Lung (tissue), 12 donors: ENCODE measurements around the gene KCNT1. TPM values are rescaled to one million over a fixed set of nuclear protein-coding genes. Genes with fewer than 3 reads are reported as not detected.

ENCODE experiments used
- ATAC-seq: fragments of 200-7000 bp; cut with Tn5 transposase; one replicate; pipeline ENCODE4 v1.9.1; 2020; ENCODE audit warnings: moderate number of reproducible peaks; ENCODE audit not compliant: insufficient read depth, low FRiP score
- DNase-seq, 3 donors: peaks; one replicate each; pipeline ENCODE4 v3.0.0-alpha.2; 2013 to 2017
- H3K27ac ChIP-seq, 2 donors: one replicate each; pipeline ENCODE4 v1.5.1; 2013; ENCODE audit warnings: mild to moderate bottlenecking in 2 of 2, moderate library complexity in 2 of 2, control low read depth in 1 of 2, inconsistent platforms in 1 of 2, low read depth in 1 of 2, low read length in 1 of 2
- H3K27me3 ChIP-seq, 3 donors: one replicate each; pipeline ENCODE4 v1.5.1; 2013; ENCODE audit warnings: low read length in 2 of 3; ENCODE audit not compliant: control insufficient read depth in 3 of 3, insufficient read depth in 3 of 3
- H3K36me3 ChIP-seq, 4 donors: one replicate each; pipeline ENCODE4 v1.5.1; 2013; ENCODE audit warnings: low read length in 4 of 4, mild to moderate bottlenecking in 1 of 4, moderate library complexity in 1 of 4; ENCODE audit not compliant: control insufficient read depth in 4 of 4, insufficient read depth in 4 of 4
- H3K4me1 ChIP-seq, 5 donors: one replicate each; pipeline ENCODE4 v1.5.1; 2013; ENCODE audit warnings: low read length in 5 of 5, mild to moderate bottlenecking in 2 of 5, moderate library complexity in 1 of 5; ENCODE audit not compliant: control insufficient read depth in 5 of 5, insufficient read depth in 5 of 5
- H3K4me3 ChIP-seq: one replicate; pipeline ENCODE4 v1.5.1; 2013; ENCODE audit warnings: mild to moderate bottlenecking, control low read depth, moderate library complexity
- H3K9ac ChIP-seq, 2 donors: one replicate each; pipeline ENCODE4 v1.5.1; 2013; ENCODE audit warnings: low read length in 2 of 2, control low read depth in 1 of 2; ENCODE audit not compliant: insufficient read depth in 1 of 2
- H3K9me3 ChIP-seq, 4 donors: one replicate each; pipeline ENCODE4 v1.5.1; 2013; ENCODE audit warnings: low read length in 3 of 4, mild to moderate bottlenecking in 1 of 4, moderate library complexity in 1 of 4; ENCODE audit not compliant: control insufficient read depth in 4 of 4, insufficient read depth in 3 of 4
- WGBS, 2 donors: extraction: QIAGEN DNeasy Blood & Tissue Kit; methylation state at CpG; one replicate each; pipeline ENCODE4 v1.1.7; 2013; 5-methylcytosine and 5-hydroxymethylcytosine counted together
- polyA plus RNA-seq, 2 donors: library from polyadenylated mRNA; stranded (reverse); fragments of 200-250 nt; gene quantifications; one replicate each; pipeline ENCODE4 v1.2.1, GENCODE V29; 2013
- total RNA-seq, 2 donors: library from RNA; depleted of rRNA in 1 of 2; stranded (reverse); fragments of >200 nt in 1 of 2; gene quantifications; one replicate each; pipeline ENCODE4 v1.2.1, GENCODE V29; 2014 to 2021
- TF ChIP-seq, protein P1 (sequence below): IDR thresholded peaks from 2 replicates; pipeline ENCODE4 v1.5.1; 2012; ENCODE audit warnings: mild to moderate bottlenecking; ENCODE audit errors: control extremely low read depth, extremely low read depth
- donor health status: control.
- donor health status: control.
- donor health status: Bipolar disorder and iron deficiency.
- donor health status: healthy.
- donor health status: DM: yes; HTN: yes; CAD: no.

The KCNT1 gene
- total and polyA plus RNA-seq, 4 donors: 0.06 to 0.28 (median 0.11) TPM

GRCh38 chr9:135753391-135754105 is 51.6 kb downstream of the KCNT1 start:
- DNase-seq (no peak), ATAC-seq (no peak)
- Histone ChIP-seq H3K36me3 (no peaks in the 10 kb centered on the region), H3K9me3 (peaks cover 0 to 9% (median 0%) of the 10 kb centered on the region in 4 donors), H3K4me1 (no peaks in the 10 kb centered on the region), H3K4me3 (no peak overlapping the region), H3K9ac (no peak overlapping the region), H3K27me3 (no peaks in the 10 kb centered on the region), H3K27ac (no peak overlapping the region)
- TF ChIP-seq, protein P1, sequence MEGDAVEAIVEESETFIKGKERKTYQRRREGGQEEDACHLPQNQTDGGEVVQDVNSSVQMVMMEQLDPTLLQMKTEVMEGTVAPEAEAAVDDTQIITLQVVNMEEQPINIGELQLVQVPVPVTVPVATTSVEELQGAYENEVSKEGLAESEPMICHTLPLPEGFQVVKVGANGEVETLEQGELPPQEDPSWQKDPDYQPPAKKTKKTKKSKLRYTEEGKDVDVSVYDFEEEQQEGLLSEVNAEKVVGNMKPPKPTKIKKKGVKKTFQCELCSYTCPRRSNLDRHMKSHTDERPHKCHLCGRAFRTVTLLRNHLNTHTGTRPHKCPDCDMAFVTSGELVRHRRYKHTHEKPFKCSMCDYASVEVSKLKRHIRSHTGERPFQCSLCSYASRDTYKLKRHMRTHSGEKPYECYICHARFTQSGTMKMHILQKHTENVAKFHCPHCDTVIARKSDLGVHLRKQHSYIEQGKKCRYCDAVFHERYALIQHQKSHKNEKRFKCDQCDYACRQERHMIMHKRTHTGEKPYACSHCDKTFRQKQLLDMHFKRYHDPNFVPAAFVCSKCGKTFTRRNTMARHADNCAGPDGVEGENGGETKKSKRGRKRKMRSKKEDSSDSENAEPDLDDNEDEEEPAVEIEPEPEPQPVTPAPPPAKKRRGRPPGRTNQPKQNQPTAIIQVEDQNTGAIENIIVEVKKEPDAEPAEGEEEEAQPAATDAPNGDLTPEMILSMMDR: no peak
- WGBS, 2 donors: 77 to 78% methylated on average over 13 to 14 of the region's 14 CpGs

- TF ChIP-seq, protein P1: no peak
- DNase-seq (no peak), ATAC-seq (no peak)
- no peak overlapping the region for H3K27ac ChIP-seq
- no peaks in the 10 kb centered on the region for H3K27me3 ChIP-seq
- peaks cover 0 to 9% (median 0%) of the 10 kb centered on the region in 4 donors for H3K9me3 ChIP-seq
- 79 to 85% methylated on average over 10 of the region's 10 CpGs for WGBS, 2 donors
- no peak overlapping the region for H3K4me3 ChIP-seq
- no peaks in the 10 kb centered on the region for H3K36me3 ChIP-seq
- H3K9ac ChIP-seq: no peak overlapping the region
- H3K4me1 ChIP-seq: no peaks in the 10 kb centered on the region
Observed at GRCh38 chr9:135756576-135756975, 54.6 kb downstream of the KCNT1 start.

DNA sequence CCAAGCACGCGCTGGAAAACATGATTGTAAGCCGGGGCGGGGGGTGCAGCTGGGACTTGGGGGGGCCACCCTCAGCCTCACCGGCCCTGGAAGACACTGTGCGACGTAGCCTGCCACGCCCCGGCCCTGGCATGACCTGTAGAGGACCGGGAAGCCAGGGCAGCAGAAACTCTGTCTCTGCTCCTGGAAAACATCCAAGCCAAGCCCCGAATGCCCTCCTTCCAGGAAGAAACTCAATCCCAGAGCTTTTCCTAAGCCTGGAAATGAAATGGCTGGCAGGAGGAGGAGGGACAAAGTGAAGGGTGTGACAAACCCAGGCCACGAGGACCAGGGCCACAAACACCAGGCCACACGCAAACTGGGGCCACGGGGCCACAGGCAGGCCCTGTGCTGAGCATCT is 55.4 kb downstream of the KCNT1 start:
- Histone ChIP-seq H3K4me1 (no peaks in the 10 kb centered on the region), H3K4me3 (no peak overlapping the region), H3K36me3 (no peaks in the 10 kb centered on the region), H3K9me3 (peaks cover 0 to 9% (median 0%) of the 10 kb centered on the region in 4 donors), H3K9ac (no peak overlapping the region), H3K27ac (no peak overlapping the region), H3K27me3 (no peaks in the 10 kb centered on the region)
- DNase-seq: no peak
- TF ChIP-seq, protein P1: no peak
- ATAC-seq: no peak
- 67 to 79% methylated on average over 14 of the region's 14 CpGs for WGBS, 2 donors

- ATAC-seq: no peak
- TF ChIP-seq, protein P1: no peak
- Histone ChIP-seq H3K4me3 (no peak overlapping the region), H3K9me3 (peaks cover 0 to 9% (median 0%) of the 10 kb centered on the region in 4 donors), H3K27me3 (no peaks in the 10 kb centered on the region), H3K36me3 (no peaks in the 10 kb centered on the region), H3K9ac (no peak overlapping the region), H3K27ac (no peak overlapping the region), H3K4me1 (no peaks in the 10 kb centered on the region)
- 89 to 98% methylated on average over 21 of the region's 21 CpGs for WGBS, 2 donors
- no peak for DNase-seq
Observed at GRCh38 chr9:135758056-135758455, 56.1 kb downstream of the KCNT1 start.
